HG03175 (cell line): ENCODE measurements around the gene SCAMP1.

Experiments
- ATAC-seq: cut with Tn5 transposase; IDR thresholded peaks from one replicate; pipeline ENCODE4 v1.9.1; 2021; ENCODE audit warnings: mild to moderate bottlenecking, moderate library complexity; ENCODE audit not compliant: unreplicated experiment

SCAMP1 gene

DNA sequence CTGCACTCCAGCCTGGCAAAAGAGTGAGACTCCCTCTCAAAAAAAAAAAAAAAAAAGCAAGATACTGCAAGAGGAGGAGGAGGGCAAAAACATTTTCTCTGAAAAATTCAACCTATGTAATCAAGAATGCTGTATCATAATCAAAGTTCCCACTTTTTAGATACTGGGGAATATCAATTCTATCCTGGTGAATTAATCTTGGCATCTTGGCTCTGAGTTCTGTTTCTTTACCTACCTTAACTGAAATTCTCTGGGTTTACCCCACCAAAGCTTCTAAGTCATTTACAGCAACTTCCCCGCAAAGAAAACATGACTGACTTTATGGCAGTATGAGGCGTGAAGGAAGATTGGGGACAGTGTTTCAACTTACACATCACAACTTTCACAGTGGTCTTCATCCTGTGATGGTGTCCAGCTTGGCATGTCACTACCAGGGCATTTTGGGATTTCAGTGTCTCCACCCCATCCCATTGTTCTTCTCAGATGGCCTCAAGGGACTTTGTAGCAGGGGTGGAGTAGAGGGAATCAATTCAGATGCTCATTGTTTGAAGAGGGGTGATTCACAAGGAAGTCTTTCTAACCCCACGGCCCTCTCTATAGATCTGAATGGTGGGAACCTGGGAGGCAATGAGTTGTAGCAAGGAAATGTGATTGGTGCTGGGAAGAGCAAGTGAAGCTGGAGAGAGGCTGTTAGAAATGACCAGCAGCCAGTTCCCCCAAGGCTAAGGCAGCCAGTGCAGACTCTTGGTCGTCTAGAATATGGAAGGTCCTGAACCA, 130.5 kb downstream of the SCAMP1 start:
- no peak for ATAC-seq

- ATAC-seq, result no peak
Observed at GRCh38 chr5:78492224-78492623, 131.8 kb downstream of the SCAMP1 start.

DNA sequence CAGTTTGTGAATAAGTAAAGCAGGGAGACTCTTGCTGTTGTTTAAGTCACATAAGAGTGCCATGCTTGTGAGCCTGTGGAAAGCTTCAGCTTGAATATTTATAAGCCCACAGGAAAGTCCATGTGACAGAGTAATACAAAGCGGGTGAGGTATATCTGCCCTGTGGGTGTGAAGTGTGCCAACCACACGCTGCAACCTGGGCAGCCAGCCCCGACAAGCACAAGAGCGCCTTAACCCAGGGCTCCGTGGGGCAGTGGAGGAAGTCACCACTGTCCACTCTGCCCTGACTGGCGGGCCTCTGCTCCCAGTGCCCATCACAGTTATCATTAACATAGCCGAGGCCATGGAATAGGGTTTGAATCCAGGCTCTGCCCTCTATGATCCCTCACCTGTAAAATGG, 132.2 kb downstream of the SCAMP1 start:
- no peak for ATAC-seq

DNA sequence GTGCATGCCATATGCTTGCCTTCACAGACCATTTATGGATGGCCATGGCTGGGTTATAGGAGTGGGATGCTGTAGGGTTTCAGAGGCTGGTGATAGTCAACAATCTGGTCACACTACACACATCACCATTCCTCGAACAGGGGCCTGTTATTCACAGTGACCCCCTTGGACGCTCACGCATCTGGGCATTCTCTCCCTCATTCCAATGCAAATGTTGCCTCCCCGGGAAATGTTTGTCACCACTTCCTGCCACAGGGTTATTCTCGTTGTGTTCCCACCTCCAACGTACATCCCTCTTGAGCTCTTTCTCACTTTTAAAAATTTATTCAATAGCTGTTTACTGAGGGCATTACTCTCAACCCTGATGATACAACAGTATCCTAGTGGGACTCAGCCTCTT, 135.4 kb downstream of the SCAMP1 start:
- ATAC-seq, result no peak

DNA sequence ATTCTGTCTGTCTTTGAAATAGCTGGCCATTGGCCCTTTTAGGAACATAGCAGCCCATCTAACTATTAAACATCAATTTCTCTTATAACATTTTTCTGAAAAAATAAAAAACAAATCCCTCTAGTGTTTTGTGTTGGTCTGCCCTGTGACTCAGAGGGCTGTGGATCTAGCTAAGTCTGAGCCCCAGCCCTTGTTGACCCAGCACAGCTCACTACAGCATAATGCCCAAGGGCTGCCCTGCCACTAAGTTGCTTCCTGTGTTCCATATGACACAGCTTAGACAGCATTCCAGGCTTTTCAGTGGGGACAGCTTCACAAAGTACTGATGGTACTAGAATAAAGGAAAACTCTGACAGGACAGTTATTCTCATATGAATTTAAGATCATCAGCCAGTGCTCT, 136.0 kb downstream of the SCAMP1 start:
- no peak for ATAC-seq

DNA sequence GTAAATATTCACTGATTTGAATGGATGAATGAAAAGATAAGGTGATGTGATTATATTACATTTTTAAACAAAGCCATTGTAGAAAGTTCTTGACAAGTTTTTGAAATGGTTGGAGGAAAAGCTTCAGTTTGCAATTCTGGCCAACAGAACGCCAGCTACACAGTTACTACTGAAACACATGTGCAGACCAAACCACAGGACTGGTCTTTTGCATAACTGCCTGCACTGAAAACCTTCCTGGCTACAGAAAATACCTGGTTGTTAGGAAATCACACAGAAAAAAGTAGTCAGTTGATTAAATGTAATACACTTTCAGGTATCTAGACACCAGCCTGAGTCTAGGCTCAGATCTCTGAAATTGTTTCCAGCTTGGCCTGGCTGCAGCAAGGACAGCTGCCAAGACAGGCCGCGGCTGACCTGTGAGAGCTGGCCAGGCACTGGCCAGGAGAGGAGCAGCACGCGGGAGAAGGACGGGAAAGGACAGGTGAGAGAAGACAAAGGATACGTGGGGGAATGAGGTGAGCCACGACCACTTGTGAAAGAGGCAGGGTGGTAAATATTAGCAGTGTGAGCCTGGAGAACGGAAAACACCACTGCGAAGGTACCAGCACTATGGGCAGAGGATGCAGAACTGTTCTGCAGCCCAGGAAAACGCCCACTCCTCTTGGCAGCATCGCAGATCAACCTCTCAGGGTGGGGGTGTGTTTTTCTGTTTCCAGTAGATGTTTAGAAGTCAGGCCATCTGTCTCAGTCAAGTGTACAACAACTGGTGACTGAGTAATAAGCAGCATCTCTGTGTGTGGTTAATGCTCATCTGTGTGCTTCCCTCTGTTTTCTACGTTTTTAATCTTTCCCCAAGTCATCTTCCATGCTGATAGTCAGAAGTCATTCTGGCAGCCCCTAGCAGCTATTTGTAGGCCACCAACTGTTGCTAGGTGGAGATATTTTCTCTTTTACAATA, 137.4 kb downstream of the SCAMP1 start:
- ATAC-seq, result peak; percentile 54

DNA sequence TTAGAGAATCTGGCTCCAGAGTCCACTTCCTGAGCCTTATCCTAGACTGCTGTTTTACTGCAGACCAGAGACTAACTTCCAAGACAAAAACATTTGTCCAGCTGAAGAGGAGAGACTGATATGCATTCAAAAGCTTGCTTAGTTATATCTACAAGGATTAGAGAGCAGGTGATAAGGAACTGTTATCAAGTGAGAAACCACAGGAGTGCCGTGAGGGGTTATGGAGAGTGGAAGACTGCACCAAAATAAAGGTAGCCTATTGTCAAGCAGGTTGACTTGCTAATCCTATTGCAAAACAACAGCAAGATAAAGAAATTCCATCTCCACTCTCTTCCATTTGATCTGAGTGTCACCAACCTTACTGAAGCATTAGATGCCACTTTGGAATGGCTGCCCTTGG, 139.1 kb downstream of the SCAMP1 start:
- ATAC-seq, result no peak

GRCh38 chr5:78500028-78500427, 139.6 kb downstream of the SCAMP1 start:
- ATAC-seq, result no peak

DNA sequence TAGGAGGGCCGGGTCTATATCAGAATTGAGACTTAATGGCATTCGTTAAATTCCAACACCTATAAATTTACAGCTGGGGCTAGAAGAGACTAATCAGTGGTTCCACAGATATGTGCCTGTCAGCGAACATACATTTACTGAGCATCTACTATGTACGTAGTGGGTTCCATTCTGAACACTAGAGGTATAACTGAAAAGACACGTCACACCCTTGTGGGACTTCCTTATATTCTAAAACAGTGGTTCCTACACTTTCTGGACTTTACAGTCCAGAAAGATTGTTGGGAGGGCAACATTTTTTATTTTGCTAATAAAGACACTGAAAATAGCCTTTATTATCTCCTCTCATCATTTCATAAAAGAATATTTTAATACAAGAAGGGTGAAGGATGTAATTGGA, 140.5 kb downstream of the SCAMP1 start:
- ATAC-seq, result no peak

DNA sequence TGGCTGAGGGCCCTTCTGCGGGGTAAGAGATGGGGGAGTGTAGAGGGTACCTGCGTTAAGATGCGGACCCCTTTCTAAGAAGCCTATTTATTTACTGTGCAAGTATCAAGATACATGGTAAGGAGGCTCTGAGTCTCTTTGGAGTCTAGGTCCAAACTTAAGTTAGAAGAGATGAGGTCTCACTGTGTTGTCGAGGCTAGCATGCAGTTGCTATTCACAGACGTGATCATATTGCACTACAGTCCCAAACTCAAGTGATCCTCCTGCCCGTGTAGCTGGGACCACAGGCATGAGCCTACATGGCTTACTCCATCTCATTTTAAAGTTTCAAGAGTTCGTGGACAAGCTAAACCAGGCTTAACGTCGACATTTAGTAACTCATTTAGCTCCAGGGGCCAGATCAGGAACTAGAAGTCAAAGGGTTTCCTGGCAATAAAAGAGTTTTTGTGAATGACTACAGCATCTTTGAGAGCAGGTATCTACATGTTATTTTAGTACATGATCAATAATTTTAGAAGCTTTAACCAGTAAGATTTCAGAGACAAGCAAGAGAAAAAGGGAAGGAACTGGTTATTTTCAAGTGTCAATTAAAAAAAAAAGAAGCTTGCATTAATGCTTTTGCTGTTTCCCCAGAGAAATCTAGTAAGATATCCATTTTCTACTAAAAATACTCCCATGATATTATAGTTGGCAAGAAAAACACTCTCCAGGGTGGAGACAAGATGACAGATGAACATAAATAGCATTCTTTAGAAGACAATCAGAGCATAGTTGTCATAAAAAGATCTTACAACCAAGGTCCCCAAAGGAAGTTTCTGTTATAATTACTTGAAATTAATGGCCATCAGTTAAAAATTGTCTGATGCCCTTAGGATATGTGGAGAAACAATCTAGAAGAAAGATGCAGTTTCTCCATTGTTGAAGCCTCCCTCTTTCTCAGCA, 141.3 kb downstream of the SCAMP1 start:
- no peak for ATAC-seq

- ATAC-seq, result no peak
Observed at GRCh38 chr5:78503958-78504653, 143.7 kb downstream of the SCAMP1 start.

DNA sequence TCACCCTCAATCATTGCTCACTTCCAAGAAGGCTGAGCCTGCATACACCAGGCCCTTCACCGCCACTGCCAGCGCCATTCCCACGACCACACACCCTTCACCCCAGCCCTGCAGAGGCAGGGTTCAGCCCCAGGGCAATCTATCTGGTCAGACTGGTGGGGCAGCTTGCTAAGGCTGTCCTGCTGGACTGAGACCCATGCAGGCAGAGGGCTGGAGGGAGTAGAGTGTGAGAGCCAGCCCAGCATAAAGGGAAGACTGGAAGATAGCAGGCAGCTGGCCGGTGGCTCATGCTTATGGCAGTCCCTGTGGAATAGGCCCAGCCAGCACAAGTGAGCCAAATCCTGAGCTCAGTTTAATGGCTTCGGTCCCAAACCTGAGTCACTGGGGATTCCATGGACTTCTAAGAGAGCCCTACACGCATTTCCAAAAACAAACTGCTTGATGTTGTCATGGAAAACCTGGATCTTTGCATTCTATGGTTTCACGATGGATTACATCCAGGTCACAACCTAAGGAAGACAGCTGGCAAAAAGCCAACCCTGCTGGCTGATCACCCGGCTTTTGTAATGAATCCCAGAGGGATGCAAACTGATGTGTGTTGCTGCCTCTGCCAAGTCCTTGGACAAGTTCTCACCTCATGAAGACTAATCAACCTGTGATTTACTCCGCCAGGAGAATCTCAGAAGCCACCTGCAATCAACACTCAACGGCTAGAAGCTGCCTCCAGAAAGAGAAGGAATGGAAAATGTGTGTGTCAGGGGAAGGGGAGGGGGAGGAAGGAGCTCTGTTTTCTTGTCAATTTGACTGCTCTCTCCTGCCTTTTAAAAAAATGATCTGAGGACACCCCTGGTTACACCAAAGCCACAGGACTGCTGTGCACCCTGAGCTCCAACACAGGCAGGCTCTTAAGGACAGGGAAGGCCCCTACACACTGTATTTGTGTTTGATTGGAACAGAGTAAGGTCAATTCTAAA, 144.6 kb downstream of the SCAMP1 start:
- ATAC-seq, result no peak

DNA sequence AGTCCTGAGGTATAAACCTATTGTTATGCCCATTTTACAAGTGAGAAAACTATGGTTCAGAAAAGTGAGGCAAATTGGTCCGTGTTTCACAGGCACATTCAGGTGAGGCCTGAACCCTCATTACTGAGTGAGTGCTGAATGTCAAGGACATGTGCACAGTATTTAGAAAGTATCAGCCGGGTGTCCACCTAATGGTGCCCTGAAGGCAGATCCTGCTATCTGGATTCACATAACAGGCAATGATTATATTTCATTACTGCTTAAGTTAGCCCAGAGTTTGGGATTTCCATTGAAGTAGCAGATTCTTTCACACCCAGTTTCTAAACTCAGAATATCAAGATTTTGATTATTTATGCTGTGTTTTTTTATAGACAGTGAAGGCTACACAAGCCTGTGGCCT, 145.4 kb downstream of the SCAMP1 start:
- ATAC-seq, result no peak

GRCh38 chr5:78506261-78507024, 146.0 kb downstream of the SCAMP1 start:
- ATAC-seq, result no peak

GRCh38 chr5:78507531-78507930, 147.1 kb downstream of the SCAMP1 start:
- ATAC-seq, result no peak

- no peak for ATAC-seq
Observed at GRCh38 chr5:78508186-78508765, 147.9 kb downstream of the SCAMP1 start.

DNA sequence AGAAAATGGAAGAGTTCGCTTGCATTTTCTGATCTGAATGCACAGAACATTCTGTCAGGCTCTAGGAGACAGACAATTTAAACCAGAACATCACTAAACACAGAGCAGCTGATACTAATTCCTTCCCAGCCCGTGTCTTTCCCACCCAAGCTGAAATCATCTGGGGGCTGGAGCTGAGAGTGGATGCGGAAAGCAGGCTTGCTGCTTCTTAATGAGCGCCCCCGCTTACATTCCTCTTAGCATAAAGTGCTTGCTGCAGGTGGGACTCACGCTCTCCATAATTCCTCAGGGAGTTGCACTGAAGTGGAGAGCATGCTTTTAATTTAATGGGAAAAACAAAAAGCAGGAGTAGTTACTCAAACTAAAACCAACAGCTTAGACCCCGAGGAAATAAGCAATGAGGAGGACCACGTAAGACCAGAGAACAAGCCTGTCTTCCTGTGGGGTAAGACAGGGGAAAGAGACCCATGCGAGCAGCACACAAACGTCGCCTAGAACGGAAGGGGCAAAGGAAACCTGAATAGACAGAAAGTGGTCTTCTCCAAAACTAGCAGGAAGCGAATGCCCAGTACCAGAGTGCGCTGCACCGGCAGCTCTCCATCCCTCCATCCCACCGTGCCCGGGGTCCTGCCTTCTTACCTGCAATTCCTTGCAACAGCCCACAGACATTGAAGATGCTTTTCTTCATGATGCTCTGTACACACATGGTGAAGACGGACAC, 148.9 kb downstream of the SCAMP1 start:
- no peak for ATAC-seq
